Measurements from ENCODE around the gene CHPF2.

Gene CHPF2

GRCh38 chr7:151235091-151235787 lies 3.0 kb downstream of the CHPF2 start:
- no peak for DNase-seq (ENCODE audit: low spot score)

- no peak for DNase-seq (ENCODE audit: low spot score)
These were observed 4.1 kb downstream of the CHPF2 start for GRCh38 chr7:151236406-151236805.

- no peak for DNase-seq (ENCODE audit: low spot score)
These were observed 5.2 kb downstream of the CHPF2 start for GRCh38 chr7:151237244-151238189.

GRCh38 chr7:151238190-151238810 lies 6.0 kb downstream of the CHPF2 start:
- DNase-seq (ENCODE audit: low spot score): no peak

GRCh38 chr7:151238924-151239836 lies 6.9 kb downstream of the CHPF2 start:
- no peak for DNase-seq (ENCODE audit: low spot score)

GRCh38 chr7:151239837-151240459 lies 7.7 kb downstream of the CHPF2 start:
- DNase-seq (ENCODE audit: low spot score): no peak

GRCh38 chr7:151240536-151240935 lies 8.3 kb downstream of the CHPF2 start:
- no peak for DNase-seq (ENCODE audit: low spot score)

- no peak for DNase-seq (ENCODE audit: low spot score)
These were observed 8.9 kb downstream of the CHPF2 start for GRCh38 chr7:151240942-151241754.

- DNase-seq (ENCODE audit: low spot score): no peak
These were observed 9.4 kb downstream of the CHPF2 start for GRCh38 chr7:151241755-151242096.

GRCh38 chr7:151242159-151243044 lies 10.1 kb downstream of the CHPF2 start:
- DNase-seq (ENCODE audit: low spot score): no peak

GRCh38 chr7:151243045-151243349 lies 10.7 kb downstream of the CHPF2 start:
- DNase-seq (ENCODE audit: low spot score): no peak

GRCh38 chr7:151243408-151244195 lies 11.3 kb downstream of the CHPF2 start:
- no peak for DNase-seq (ENCODE audit: low spot score)

- DNase-seq (ENCODE audit: low spot score): peak; percentile 91
These were observed 12.0 kb downstream of the CHPF2 start for GRCh38 chr7:151244196-151244840.

- DNase-seq (ENCODE audit: low spot score): no peak
These were observed 12.6 kb downstream of the CHPF2 start for GRCh38 chr7:151244841-151245346.

GRCh38 chr7:151245360-151246101 lies 13.2 kb downstream of the CHPF2 start:
- DNase-seq (ENCODE audit: low spot score): peak; percentile 85

GRCh38 chr7:151246102-151246850 lies 14.0 kb downstream of the CHPF2 start:
- DNase-seq (ENCODE audit: low spot score): no peak

Data from HuH-7 (cell line).